ENCODE results near the gene GLUD2. TPM values are rescaled to one million over a fixed set of nuclear protein-coding genes. Genes with fewer than 3 reads are reported as not detected.
A peak's percentile ranks its signal among the peaks of the same experiment; 100 is the strongest.
"Not testable (repeated sequence)": the region's sequence is repeated elsewhere in the genome, so short reads cannot be mapped to it uniquely, and the experiment has no call there.

The GLUD2 gene
- total RNA-seq, result under 1 TPM; 0.56 to 0.81 TPM

- ATAC-seq, result peak; percentile 74
- CTCF ChIA-PET; intact Hi-C loops (cut with micrococcal nuclease): not testable (repeated sequence)
Observed at GRCh38 chrX:121047441-121048419, at the start of gene GLUD2. GLUD2 (plus strand) TSS chrX:121047610; CDS start chrX:121047685, 75 bp downstream.

GRCh38 chrX:120999413-120999812, 48.0 kb upstream of the GLUD2 start:
- CTCF ChIA-PET, result no interaction called here
- Mint-ChIP-seq H3K27me3 (no peaks in the 10 kb centered on the region), H3K9me3 (no peaks in the 10 kb centered on the region), H3K4me1 (ENCODE audit: low read depth) (no peaks in the 10 kb centered on the region), H3K27ac (no peak overlapping the region), H3K36me3 (ENCODE audit: low read depth) (no peaks in the 10 kb centered on the region), H3K4me3 (no peak overlapping the region)
- TF ChIP-seq, protein P1, sequence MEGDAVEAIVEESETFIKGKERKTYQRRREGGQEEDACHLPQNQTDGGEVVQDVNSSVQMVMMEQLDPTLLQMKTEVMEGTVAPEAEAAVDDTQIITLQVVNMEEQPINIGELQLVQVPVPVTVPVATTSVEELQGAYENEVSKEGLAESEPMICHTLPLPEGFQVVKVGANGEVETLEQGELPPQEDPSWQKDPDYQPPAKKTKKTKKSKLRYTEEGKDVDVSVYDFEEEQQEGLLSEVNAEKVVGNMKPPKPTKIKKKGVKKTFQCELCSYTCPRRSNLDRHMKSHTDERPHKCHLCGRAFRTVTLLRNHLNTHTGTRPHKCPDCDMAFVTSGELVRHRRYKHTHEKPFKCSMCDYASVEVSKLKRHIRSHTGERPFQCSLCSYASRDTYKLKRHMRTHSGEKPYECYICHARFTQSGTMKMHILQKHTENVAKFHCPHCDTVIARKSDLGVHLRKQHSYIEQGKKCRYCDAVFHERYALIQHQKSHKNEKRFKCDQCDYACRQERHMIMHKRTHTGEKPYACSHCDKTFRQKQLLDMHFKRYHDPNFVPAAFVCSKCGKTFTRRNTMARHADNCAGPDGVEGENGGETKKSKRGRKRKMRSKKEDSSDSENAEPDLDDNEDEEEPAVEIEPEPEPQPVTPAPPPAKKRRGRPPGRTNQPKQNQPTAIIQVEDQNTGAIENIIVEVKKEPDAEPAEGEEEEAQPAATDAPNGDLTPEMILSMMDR (IDR thresholded peaks at IDR 0.05), result no peak
- ATAC-seq (no peak), DNase-seq (no peak)
- POLR2A ChIA-PET, result no interaction called here
- intact Hi-C loops (cut with micrococcal nuclease), result no loop called here

More at GRCh38 chrX:121047441-121048419, at the start of gene GLUD2:
- H3K4me3 Mint-ChIP-seq; H3K36me3 Mint-ChIP-seq (ENCODE audit: low read depth); H3K4me1 Mint-ChIP-seq (ENCODE audit: low read depth); H3K27ac Mint-ChIP-seq; DNase-seq; POLR2A ChIA-PET; H3K9me3 Mint-ChIP-seq: not testable (repeated sequence)
- peaks cover 14% of the 10 kb centered on the region for H3K27me3 Mint-ChIP-seq

GRCh38 chrX:121000589-121000988, 46.8 kb upstream of the GLUD2 start:
- no peaks in the 10 kb centered on the region for H3K4me1 Mint-ChIP-seq (ENCODE audit: low read depth)
- intact Hi-C loops (cut with micrococcal nuclease), result no loop called here
- POLR2A ChIA-PET, result no interaction called here

DNA sequence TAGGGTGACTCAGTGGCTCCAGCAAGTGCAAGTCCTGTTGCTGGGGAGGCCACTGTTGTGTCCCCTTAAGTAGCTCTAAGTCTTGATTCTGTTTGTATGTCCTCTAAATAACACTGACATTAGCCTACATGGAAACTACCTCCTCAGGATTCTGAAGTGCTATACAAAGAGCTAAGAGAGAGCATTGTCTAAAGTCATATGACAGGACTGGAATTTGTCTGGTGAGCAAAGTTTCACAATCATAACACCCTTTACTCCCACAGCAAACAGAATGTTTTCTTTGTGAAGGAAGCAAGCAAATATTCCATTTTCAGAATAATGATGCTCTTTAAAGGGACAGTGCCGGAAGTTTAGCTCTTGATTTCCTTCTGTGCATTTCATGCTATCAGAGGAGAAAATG, 38.5 kb upstream of the GLUD2 start:
- CTCF ChIA-PET, result no interaction called here
- POLR2A ChIA-PET, result no interaction called here
- DNase-seq (no peak), ATAC-seq (no peak)
- no peaks in the 10 kb centered on the region for H3K4me1 Mint-ChIP-seq (ENCODE audit: low read depth)
- H3K27ac Mint-ChIP-seq, result no peak overlapping the region
- TF ChIP-seq, protein P1 (IDR thresholded peaks at IDR 0.05), result no peak
- no peak overlapping the region for H3K4me3 Mint-ChIP-seq
- peaks cover 2% of the 10 kb centered on the region for H3K27me3 Mint-ChIP-seq
- no peaks in the 10 kb centered on the region for H3K36me3 Mint-ChIP-seq (ENCODE audit: low read depth)
- intact Hi-C loops (cut with micrococcal nuclease), result no loop called here
- H3K9me3 Mint-ChIP-seq, result no peaks in the 10 kb centered on the region

More at GRCh38 chrX:121000589-121000988, 46.8 kb upstream of the GLUD2 start:
- TF ChIP-seq, protein P1 (IDR thresholded peaks at IDR 0.05), result no peak
- no peak overlapping the region for H3K27ac Mint-ChIP-seq
- H3K4me3 Mint-ChIP-seq, result no peak overlapping the region
- no peak for DNase-seq
- no peaks in the 10 kb centered on the region for H3K9me3 Mint-ChIP-seq
- no peak for ATAC-seq
- CTCF ChIA-PET, result no interaction called here
- no peaks in the 10 kb centered on the region for H3K27me3 Mint-ChIP-seq
- H3K36me3 Mint-ChIP-seq (ENCODE audit: low read depth), result no peaks in the 10 kb centered on the region

- intact Hi-C loops (cut with micrococcal nuclease), result no loop called here
- no peak overlapping the region for H3K4me3 Mint-ChIP-seq
Observed at GRCh38 chrX:121009764-121010163, 37.6 kb upstream of the GLUD2 start.

More at GRCh38 chrX:121009764-121010163, 37.6 kb upstream of the GLUD2 start:
- DNase-seq (no peak), ATAC-seq (no peak)
- POLR2A ChIA-PET, result no interaction called here
- Mint-ChIP-seq H3K4me1 (ENCODE audit: low read depth) (no peaks in the 10 kb centered on the region), H3K27me3 (peaks cover 2% of the 10 kb centered on the region), H3K27ac (no peak overlapping the region), H3K36me3 (ENCODE audit: low read depth) (no peaks in the 10 kb centered on the region), H3K9me3 (no peaks in the 10 kb centered on the region)
- CTCF ChIA-PET, result no interaction called here
- TF ChIP-seq, protein P1 (IDR thresholded peaks at IDR 0.05), result no peak
